Activated T-cell treated with anti-CD3 and anti-CD28 coated beads, Interleukin-2, amount 50 U/mL, for 48 hours (primary cell): ENCODE data around the gene RAVER2.
"Not testable (repeated sequence)": the region's sequence is repeated elsewhere in the genome, so short reads cannot be mapped to it uniquely, and the experiment has no call there.

Experiments used
- DNase-seq, 2 experiments: peaks; one replicate each; pipeline ENCODE4 v3.0.0-alpha.2; 2020

Gene RAVER2

GRCh38 chr1:64744492-64745180 lies at the start of gene RAVER2:
Gene RAVER2 (plus strand): TSS chr1:64745075. CDS start chr1:64745173, 98 bp downstream.
- peak; percentile 58 to 72 for DNase-seq

GRCh38 chr1:64696879-64697278 lies 48.0 kb upstream of the RAVER2 start:
- DNase-seq, result no peak

- no peak for DNase-seq
Measured at GRCh38 chr1:64699327-64699726, 45.5 kb upstream of the RAVER2 start.

- DNase-seq, result no peak
Measured at GRCh38 chr1:64701071-64701470, 43.8 kb upstream of the RAVER2 start.

- no peak for DNase-seq
Measured at GRCh38 chr1:64701886-64702285, 43.0 kb upstream of the RAVER2 start.

- DNase-seq, result not testable (repeated sequence)
Measured at GRCh38 chr1:64702670-64703069, 42.2 kb upstream of the RAVER2 start.

GRCh38 chr1:64703600-64703999 lies 41.3 kb upstream of the RAVER2 start:
- DNase-seq, result no peak

GRCh38 chr1:64705591-64705990 lies 39.3 kb upstream of the RAVER2 start:
- no peak for DNase-seq

- no peak for DNase-seq
Measured at GRCh38 chr1:64711266-64711665, 33.6 kb upstream of the RAVER2 start.

- DNase-seq, result no peak
Measured at GRCh38 chr1:64712049-64712448, 32.8 kb upstream of the RAVER2 start.

- DNase-seq, result no peak
Measured at GRCh38 chr1:64715186-64715585, 29.7 kb upstream of the RAVER2 start.

GRCh38 chr1:64721135-64721534 lies 23.7 kb upstream of the RAVER2 start:
- no peak for DNase-seq

- no peak for DNase-seq
Measured at GRCh38 chr1:64721576-64722145, 23.2 kb upstream of the RAVER2 start.

- DNase-seq, result no peak
Measured at GRCh38 chr1:64727861-64728260, 17.0 kb upstream of the RAVER2 start.

GRCh38 chr1:64733581-64734286 lies 11.1 kb upstream of the RAVER2 start:
- no peak for DNase-seq

- DNase-seq, result no peak
Measured at GRCh38 chr1:64734287-64734652, 10.6 kb upstream of the RAVER2 start.

- DNase-seq, result not testable (repeated sequence)
Measured at GRCh38 chr1:64740687-64741086, 4.2 kb upstream of the RAVER2 start.

GRCh38 chr1:64743954-64744491 lies 852 bp upstream of the RAVER2 start:
- DNase-seq, result no peak

GRCh38 chr1:64745181-64745985 lies 508 bp downstream of the RAVER2 start:
- DNase-seq, result peak; percentile 28 to 41

- no peak for DNase-seq
Measured at GRCh38 chr1:64745986-64746940, 1.4 kb downstream of the RAVER2 start.

- no peak for DNase-seq
Measured at GRCh38 chr1:64748222-64748621, 3.3 kb downstream of the RAVER2 start.

- DNase-seq, result no peak
Measured at GRCh38 chr1:64748706-64749105, 3.8 kb downstream of the RAVER2 start.
